Measurements from ENCODE around the gene FRY.

- TF ChIP-seq CTCF (IDR thresholded peaks at IDR 0.05): no peak
- TF ChIP-seq POLR2A (IDR thresholded peaks at IDR 0.05): no peak
Observed at GRCh38 chr13:32209652-32210051, 178.1 kb downstream of the FRY start.

All from Peyer's patch (tissue), 4 donors.